HG02970 (cell line): ENCODE measurements around the gene NUDT8.

ENCODE experiments used
- ATAC-seq: cut with Tn5 transposase; IDR thresholded peaks from one replicate; pipeline ENCODE4 v1.9.1; 2021; ENCODE audit warnings: mild to moderate bottlenecking, moderate library complexity, moderate number of reproducible peaks; ENCODE audit not compliant: unreplicated experiment, low FRiP score

Gene NUDT8

GRCh38 chr11:67629386-67630227 lies at the start of gene NUDT8:
Gene NUDT8 (minus strand): TSS chr11:67629937. CDS start chr11:67629911, 26 bp downstream.
- peak; percentile 65 for ATAC-seq

GRCh38 chr11:67675058-67675747 lies 45.5 kb upstream of the NUDT8 start:
- no peak for ATAC-seq

DNA sequence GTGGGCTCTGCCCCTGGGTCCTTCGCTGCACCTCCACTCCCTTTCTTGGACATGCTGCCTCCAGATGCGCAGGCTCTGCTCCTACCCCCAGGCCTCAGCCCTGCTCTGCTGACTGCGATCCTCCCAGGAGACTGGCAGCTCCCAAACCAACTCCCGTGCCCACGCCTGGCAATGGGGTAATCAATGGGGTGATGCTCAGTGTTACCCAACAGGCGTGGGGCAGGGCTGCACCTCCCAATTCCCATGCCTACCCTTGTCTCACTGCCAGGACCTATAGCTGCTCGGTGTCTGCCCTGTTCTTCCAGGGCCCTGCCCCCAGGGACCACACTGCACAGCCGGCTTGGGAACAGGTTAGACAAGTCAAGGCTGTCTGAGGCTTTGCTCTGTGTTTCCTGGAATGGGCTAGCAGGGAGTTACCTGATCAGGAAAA lies 44.7 kb upstream of the NUDT8 start, which contains the start of gene ALDH3B2:
Gene ALDH3B2, minus strand, starts transcription at position 182 of the 430 bp plus-strand sequence. CDS start 7,688 bp downstream, outside the sequence.
- no peak for ATAC-seq

DNA sequence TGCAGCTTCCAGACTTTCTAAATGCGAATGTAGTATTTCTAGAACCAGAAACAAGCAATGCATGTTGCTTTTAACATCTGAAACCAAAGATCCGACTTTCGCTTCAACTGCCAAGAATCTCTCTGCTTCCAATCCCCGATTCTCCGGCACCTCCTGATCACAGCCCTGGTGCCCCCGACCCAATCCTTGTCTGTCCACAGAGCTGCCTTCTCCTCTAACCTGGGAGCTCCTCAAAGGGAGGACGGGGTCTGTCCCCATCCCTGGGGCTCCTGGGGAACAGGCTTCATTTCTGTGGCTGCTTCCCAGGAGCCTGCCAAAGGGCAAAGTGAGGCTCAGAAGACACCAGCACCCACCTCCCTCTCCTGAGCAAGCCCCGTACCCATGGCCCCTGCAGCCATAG lies 44.2 kb upstream of the NUDT8 start:
- ATAC-seq: no peak

DNA sequence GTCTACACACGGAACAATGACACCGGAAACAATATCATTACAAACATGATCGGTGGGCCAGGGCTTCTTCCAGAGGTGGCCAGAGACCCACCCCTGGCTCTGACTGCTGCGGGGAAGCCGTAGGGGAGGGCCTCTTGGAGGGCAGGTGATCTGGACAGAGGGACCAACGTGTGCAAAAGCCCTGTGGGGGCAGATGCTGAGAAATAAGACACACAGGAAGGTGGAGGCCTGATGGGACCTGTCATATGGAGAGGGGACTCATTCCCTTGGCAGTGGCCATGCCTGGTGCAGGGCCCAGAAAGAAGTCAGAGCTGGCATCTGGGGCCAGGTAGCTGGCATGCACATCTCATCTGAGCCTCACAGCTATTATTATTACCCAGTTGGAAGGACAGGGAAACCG lies 43.6 kb upstream of the NUDT8 start:
- ATAC-seq: no peak

GRCh38 chr11:67671211-67671520 lies 41.4 kb upstream of the NUDT8 start:
- ATAC-seq: no peak

GRCh38 chr11:67670316-67671210 lies 40.8 kb upstream of the NUDT8 start:
- no peak for ATAC-seq

DNA sequence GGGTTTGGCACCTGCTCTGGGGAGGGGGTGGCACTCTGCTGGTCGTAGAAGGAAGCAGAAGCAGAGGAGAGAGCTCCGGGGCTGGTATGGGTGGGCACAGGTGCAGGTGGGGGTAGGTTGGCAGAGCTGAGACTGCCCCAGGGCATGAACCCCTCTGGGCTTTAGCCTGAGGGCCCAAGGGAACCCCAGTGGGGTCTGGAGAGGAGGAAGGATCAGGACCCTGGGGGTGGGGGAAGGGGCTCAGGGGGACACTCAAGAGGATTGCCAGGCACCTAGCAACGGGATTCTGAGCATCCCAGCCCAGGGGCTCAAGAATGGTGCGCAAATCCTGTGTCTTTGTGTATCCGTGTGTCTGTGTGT lies 38.4 kb upstream of the NUDT8 start:
- ATAC-seq: no peak

GRCh38 chr11:67667490-67668191 lies 37.9 kb upstream of the NUDT8 start:
- ATAC-seq: no peak

GRCh38 chr11:67666676-67667489 lies 37.1 kb upstream of the NUDT8 start:
- ATAC-seq: no peak

GRCh38 chr11:67666303-67666645 lies 36.5 kb upstream of the NUDT8 start:
- ATAC-seq: no peak

GRCh38 chr11:67665541-67666302 lies 36.0 kb upstream of the NUDT8 start:
- no peak for ATAC-seq

- no peak for ATAC-seq
Measured at GRCh38 chr11:67664696-67665540, 35.2 kb upstream of the NUDT8 start.

GRCh38 chr11:67664213-67664585 lies 34.5 kb upstream of the NUDT8 start:
- no peak for ATAC-seq

DNA sequence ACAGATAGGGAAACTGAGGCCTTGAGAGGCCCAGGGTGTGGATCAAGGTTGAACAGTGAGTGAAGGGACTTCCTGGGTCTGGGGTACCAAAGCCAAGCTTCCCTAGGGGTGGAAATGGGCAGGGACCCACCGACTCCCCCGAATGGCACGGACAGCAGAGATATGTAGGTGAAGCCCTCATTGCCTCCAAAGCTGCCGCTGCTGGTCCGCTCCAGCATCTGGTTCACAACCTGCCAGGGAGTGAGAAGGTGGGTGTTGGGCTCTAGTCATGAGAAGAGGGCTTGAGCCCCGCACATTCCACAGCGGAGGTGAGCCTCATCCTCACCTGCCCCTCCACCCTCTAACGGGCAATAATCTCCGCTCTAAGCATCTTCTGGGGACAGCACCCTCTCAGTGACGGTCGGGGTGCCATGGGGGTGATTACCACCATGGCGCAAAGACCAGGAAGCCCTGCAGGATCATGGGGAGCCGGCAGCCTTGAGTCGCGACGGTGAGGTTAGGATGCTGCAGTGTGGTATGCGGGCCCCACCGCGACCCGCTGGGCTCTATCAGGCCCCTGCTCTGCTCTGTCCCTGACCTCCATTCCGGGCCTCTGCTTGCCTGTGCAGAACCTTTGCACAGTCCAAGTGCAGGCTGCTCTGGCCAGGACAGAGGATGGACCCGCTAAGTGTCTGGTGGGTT lies 33.9 kb upstream of the NUDT8 start:
- no peak for ATAC-seq

- ATAC-seq: no peak
Measured at GRCh38 chr11:67662835-67663531, 33.2 kb upstream of the NUDT8 start.
